ENCODE results near the gene NTM.

DNA sequence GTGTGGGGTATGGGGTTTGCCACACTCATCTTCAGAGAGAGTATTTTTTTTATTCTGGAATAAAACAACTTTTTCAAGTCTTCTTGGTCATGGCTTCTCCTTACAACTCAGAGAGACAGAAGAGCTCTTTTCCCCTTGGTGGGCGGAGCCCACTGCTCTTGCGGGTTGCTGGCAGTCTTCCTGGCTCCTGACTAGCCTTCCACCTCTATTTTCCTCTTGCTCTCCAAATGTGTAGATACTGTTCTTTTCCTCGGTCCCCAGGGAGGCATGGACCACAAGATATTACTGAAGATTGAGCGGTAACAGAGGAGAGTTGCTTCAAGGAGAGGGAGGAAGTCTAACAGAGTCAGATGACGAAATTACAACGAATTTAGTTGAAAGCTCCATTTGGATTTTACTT lies 210.6 kb downstream of the NTM start:
- TF ChIP-seq, protein P1, sequence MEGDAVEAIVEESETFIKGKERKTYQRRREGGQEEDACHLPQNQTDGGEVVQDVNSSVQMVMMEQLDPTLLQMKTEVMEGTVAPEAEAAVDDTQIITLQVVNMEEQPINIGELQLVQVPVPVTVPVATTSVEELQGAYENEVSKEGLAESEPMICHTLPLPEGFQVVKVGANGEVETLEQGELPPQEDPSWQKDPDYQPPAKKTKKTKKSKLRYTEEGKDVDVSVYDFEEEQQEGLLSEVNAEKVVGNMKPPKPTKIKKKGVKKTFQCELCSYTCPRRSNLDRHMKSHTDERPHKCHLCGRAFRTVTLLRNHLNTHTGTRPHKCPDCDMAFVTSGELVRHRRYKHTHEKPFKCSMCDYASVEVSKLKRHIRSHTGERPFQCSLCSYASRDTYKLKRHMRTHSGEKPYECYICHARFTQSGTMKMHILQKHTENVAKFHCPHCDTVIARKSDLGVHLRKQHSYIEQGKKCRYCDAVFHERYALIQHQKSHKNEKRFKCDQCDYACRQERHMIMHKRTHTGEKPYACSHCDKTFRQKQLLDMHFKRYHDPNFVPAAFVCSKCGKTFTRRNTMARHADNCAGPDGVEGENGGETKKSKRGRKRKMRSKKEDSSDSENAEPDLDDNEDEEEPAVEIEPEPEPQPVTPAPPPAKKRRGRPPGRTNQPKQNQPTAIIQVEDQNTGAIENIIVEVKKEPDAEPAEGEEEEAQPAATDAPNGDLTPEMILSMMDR (conservative IDR thresholded peaks at IDR 0.05 in 1 of 2, IDR thresholded peaks at IDR 0.05 in 1 of 2; ENCODE audit: low read depth in 1 of 2, low read length in 2 of 2), result no peak
- no peak for TF ChIP-seq EZH2 (IDR thresholded peaks at IDR 0.05; ENCODE audit: low read length, missing control alignments)
